G401 (cell line): ENCODE data around the gene GCGR. TPM values are rescaled to one million over a fixed set of nuclear protein-coding genes. Genes with fewer than 3 reads are reported as not detected.

ENCODE experiments used
- DNase-seq: peaks from one replicate; pipeline ENCODE4 v3.0.0-alpha.2; 2015; ENCODE audit warnings: low spot score
- in situ Hi-C: cut with HindIII; loops from 2 replicates; pipeline ENCODE4 v1.10.0; 2016; ENCODE audit warnings: low sequenced_read_pairs, mixed read lengths
- total RNA-seq: library from RNA; depleted of rRNA; stranded (reverse); fragments of >200 nt; shearing (Covaris generic); gene quantifications from 2 replicates; pipeline ENCODE4 v1.2.3, GENCODE V29; 2014

The GCGR gene
- total RNA-seq, 1 experiment from 2014 or later, result 0.61 TPM

DNA sequence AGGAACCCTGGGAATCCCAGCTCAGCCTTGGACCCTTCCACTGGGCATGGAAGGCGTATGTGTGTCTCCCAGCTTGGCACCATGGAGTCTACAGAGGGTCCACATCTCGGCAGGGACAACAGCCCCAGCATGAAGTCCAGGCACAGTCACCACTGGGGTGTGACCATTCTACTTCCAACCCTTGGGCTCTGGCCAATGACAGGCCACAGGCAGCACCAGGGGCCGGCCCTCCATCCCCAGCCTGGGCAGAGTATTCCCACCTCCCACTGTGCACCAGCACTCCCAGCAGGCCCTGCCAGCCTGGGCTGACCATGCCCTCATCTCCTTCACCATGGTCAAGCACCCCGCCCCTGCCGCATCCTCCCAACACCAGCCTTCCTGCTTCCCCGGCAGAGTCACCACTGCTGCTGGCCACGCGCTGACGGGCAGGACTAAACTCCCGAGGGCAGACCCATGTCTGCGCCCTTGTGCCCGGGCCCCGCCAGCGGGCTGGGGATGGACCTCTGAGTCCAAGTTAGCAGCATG, 40.4 kb downstream of the GCGR start:
- DNase-seq, result no peak
- in situ Hi-C loops, result no loop called here

DNA sequence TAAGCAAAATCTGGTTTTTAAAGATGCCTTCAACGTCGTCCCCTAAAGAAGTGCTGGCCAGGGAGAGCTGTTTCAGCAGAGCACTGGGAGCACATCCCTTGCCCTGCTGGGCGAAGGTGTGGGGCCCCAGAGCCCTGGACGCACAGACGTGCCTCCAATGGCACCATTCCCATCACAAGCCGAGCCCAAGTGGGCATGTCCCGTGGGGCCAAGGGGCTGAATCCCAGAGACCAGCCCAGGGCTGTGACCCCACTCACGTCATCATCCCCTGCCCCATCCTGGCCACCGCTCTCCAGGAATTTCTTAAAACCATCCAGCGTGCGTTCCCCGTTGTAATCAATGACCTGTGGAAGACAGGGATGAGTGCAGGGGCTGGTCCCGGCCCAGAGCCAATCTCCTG, 40.9 kb downstream of the GCGR start:
- DNase-seq, result no peak
- in situ Hi-C loops, result no loop called here

DNA sequence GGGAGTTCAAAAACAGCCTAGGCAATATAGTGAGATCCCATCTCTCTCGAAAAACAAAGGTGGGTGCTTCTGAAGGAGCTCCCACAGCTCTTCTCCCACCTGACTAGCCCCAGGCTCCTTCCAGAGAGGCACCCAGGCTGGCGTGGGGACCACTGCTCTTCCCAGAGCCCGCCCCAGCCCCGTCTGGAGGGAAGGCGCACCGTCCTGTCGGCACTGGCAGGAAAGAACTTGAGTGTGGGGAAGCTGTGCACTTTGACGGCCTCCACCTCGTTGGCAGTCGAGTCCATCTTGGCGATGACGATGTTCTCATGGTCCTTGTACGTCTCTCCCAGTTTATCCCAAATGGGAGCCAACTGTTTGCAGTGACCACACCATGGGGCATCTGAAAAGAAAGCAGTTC, 41.4 kb downstream of the GCGR start:
- DNase-seq, result no peak
- in situ Hi-C loops, result no loop called here

DNA sequence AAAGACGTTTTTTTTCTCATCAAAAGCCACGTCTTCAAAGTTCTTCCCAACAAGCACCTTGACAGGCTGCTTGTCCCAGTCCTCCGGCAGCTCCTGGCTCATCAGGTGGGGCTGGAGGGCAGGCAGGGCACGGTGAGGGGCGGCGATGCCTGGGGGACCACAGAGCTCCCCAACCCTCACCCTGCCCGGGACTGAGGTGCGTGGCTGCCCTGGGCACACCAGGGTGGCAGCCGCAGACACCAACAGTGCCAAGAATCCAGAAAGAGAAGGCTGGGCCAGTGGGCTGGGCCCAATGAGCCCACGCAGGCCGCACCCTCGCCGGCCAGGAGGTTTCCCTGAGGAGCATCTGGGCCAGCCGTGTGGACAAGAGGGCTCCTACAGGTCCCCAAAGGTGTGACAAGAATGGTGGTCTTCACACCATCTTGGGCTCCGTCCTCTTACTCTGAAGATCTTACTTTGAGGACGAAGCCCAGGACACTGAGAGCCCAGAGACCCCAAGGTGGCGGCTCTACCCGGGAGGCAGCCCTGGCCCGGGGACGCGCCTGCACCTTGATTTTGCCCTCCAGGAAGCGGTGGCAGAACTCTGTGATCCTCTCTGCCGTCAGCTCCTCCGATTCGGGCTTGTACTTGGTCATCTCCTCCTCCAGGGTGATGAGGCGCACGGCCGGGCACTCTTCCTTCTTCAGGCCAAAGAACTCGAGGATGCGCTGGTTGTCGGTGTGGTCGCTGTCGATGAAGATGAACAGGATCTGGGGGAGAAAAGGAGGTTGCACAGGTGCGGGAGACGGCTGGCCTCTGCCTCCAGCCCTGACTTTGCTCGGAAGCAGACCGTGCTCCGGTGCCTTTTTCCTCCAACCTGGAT, 42.2 kb downstream of the GCGR start:
- no peak for DNase-seq
- in situ Hi-C loops, result no loop called here

DNA sequence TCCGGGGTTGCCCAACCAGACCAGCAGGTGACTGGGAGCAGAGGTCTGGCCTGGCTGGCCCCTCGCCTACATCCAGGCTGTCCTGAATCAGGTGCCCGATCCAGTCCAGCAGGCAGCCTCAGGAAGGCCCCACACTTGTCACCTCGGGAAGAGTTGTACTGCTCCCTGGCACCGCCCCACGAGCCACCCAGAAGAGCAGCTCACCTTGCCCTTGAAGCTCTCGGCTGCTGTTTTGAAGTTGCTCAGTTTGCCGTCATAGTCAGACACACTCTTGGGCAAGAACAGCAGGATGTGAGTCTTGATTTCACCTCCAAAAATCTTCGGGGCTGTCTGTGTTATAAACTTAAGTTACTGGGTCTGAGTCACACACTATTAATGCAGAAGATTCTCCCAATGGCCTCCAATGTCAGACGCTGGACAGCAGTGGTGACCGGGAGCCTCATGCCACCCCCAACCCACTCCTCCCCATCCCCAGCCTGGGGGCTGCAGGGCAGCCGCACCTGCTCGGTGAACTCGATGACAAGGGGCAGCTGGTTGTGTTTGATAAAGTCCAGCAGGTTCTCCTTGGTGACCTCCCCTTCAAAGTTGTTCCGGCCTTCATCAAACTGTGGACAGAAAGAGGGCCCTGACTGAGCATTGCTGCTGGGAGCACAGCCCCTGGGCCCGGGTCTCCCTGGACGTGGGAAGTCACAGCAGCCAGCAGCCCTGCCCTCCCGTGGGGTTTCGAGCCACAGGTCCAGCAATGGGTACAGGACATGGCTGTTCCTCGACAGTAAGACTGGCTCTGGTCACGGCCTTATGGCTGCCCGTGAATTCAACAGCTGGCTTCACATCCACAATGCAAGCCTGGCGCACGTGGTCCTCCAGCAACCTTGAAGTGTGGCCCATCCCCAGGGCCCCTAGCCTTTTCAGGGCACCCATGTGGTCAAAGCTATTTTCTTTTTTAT, 43.1 kb downstream of the GCGR start:
- DNase-seq, result no peak
- in situ Hi-C loops, result no loop called here

DNA sequence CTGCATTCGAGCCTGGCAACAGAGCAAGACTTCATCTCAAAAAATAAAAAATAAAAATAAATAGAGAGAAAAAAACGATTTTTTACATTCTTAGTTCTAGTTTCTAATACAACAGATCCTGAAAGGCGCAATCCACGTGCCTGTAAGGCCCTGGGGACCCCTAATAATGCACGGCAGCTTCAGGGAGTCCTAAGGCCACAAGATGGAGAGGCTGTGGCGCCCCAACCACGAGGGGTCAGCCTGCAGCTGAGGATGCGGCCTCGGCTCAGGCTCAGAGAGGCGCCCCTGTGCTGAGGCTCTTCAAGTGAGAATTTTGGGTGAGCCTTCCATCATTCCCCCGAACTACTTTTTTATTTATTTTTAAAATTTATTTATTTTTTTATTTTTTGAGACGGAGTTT, 45.5 kb downstream of the GCGR start:
- in situ Hi-C loops, result no loop called here

DNA sequence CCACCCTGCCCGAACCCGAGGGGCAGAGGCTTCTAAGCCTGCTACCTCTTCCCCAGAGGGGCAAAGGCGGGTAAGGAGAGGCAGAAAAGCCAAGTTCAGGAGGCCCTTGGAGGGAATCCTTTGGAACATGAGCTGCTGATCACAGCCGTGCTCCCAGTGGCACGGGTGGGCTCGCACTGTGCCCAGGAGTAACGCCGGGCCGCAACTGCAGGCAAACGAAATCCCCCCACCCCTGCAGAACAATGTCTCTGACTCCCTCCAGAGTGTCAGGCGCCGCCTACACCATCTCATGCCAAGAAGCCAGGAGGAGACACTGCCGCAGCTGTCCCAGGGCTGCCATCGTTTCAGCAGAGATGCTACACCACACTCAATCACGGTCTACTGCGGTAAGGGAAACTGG, 47.5 kb downstream of the GCGR start:
- peak; percentile 44 for DNase-seq
- in situ Hi-C loops, result no loop called here

More for the DNA sequence above, 45.5 kb downstream of the GCGR start:
- no peak for DNase-seq

DNA sequence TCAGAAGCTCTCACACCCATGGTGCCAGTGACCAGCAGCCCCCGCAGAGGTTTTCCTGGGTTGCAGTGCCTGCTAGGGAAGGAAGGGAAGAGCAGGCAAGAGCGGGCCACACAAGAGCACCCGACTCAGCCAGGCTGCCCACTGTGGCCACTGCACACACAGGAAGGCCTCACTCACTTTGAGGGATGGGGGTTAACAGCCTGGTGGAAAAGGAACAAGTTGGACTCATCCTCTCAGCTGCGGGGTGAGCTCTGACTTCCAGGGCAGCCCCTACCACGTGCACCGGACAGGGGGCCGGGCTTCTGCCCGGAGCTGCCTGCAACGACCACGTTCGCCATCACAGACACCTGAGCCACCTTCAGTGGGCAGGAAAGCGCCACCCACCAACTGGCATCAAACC, 48.3 kb downstream of the GCGR start:
- in situ Hi-C loops, result no loop called here
- no peak for DNase-seq

DNA sequence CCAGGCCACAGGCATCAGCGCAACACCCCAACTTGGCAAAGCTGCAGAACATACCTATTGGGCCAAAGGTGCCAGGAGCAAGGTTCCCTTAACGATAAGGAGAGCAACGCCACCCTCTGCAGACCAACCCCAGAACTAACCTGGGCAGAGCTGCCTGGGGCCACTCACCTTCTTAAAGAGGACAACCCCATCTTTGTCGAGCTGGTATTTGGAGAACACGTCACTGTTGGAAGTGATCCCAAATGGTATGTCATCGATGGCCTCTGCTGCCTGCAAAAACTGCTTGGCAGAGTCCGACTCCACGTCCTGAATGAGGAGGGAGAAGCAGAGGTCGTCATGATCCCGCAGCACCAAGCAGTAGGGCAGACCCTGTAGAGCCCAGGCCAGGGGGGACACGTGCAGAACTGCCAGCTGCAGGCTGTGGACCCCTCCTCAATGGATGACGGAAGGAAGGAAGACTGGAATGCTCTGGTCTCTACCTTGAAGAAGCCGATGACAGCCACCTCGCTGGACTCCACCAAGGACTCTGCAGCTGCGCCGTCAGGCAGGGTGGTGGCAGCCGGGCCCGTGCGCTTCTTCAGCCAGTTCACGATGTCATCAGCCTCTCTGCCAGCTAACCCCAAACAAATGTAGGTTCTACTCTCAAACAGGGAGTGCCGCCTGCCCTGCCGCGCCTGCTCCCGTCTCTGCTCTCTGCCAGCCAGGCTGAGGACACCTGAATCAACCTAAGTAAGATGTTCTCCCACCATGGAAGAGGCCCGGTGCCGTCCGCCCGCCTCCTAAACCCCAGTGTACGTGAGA, 51.2 kb downstream of the GCGR start:
- in situ Hi-C loops, result no loop called here
- peak; percentile 80 for DNase-seq

DNA sequence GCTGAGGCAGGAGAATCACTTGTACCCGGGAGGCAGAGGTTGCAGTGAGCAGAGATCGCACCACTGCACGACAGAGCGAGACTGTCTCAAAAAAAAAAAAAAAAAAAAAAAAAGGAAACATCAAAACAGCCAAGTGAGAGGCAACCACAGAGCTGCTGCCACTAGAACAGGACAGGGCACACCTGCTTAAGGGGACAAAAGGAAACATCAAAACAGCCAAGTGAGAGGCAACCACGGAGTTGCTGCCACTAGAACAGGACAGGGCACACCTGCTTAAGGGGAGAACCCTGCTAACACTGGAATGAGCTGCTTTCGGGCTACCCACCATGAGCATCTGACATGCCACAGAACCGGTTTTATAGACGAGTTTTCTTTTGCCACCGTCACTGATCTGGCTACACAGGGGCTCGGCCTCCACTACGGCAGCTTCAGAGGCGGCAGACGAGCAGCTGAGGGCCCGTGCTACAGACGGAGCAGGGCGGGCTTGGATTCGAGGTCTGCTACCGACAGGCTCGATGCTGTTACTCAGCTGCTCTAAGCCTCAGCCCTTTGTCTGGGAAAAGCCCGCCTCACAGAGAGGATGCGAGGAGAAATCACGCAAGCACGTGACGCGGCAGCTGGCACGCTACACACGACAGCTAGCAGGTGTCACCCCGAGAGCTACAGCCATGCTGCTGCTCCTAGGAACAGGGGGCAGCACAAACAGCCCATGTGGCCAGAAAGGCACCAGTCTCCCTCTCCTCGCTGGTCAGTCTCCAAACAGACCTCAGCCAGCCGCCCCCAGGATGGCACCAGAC, 54.4 kb downstream of the GCGR start:
- DNase-seq, result no peak
- in situ Hi-C loops, result no loop called here

DNA sequence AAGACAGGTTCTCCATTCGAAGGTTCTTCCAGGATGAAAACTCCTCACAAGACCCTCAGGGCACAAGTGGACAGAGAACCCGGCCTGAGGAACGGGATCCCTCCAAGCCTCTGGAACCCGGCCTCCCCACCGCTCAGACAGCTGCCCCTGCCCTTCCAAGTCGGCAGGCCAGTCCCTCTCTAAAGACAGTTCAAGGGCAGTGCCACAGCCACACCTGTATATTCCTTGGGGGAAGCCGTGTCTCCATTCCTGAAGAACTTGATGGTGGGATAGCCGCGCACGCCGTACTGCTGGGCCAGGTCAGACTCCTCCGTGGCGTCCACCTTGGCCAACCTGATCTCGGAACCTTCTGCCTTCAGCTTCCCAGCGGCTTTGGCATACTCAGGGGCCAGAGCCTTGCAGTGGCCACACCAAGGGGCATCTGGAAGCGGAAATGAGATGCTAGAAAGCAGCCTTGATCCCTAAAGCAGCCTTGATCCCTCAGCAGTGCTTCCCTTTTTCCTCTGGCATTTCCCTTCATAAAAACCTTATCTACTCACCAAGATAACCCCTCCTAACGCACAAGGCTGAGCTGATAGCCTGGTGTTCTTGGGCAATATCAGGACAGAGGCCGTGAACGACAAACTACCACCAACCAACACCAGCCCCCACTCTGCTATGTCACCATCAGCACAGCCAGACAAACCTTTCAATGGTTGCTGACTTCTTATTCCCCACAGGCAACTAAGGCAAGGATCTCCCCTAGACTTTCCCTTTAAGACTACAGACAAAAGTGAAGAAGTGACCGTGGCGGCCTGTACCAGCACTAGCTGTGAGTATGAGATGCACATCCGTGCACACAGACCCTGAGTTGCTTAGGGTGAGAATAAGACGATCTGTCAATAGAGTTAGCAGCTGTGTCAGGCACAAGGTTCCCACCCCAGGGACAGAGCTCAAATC, 55.3 kb downstream of the GCGR start:
- no peak for DNase-seq
- in situ Hi-C loops, result no loop called here

DNA sequence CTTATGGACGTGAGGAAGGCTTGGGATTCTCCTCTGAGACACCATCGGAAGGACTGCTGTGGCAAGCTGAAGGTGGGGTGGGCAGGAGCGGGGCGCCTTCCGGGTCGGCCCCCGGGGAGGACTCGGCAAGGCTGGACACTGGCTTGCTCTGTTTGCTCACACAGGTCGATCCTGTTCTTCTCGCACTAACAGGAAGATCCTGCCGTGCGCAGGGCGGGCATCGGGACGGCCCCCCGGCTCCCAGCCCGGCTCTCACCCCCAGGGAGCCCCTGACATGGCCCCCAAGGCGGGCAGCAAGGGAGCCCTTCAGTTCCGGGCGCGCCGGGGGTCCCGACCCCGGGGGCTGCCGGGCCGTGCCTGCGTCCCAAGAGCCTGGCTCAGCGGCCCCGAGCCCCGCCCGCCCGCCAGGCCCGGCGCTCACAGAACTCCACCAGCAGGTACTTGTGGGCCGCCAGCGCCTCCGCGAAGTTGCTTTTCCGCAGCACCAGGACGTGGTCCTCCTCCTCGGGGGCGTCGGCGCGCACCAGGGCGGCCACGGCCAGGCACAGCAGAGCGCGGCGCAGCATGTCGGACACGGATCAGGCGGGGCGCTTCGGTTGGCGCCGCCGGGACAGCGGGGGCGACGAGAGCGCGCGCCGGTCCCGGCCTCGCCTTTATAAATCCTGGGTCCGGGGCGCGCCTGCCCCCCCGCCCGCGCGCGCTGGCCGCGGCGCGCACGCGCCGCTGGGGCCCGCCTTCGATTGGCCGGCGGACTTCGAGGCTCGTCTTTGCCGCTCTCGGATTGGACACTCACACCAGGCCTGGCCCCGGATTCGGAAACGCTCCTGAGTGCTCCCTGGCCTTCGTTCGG, 56.2 kb downstream of the GCGR start, which contains the start of gene P4HB:
TSS of gene P4HB (minus strand) at position 630 of the 850 bp plus-strand sequence. CDS start at position 566, 64 bp downstream.
- no peak for DNase-seq
- in situ Hi-C loops, result no loop called here

DNA sequence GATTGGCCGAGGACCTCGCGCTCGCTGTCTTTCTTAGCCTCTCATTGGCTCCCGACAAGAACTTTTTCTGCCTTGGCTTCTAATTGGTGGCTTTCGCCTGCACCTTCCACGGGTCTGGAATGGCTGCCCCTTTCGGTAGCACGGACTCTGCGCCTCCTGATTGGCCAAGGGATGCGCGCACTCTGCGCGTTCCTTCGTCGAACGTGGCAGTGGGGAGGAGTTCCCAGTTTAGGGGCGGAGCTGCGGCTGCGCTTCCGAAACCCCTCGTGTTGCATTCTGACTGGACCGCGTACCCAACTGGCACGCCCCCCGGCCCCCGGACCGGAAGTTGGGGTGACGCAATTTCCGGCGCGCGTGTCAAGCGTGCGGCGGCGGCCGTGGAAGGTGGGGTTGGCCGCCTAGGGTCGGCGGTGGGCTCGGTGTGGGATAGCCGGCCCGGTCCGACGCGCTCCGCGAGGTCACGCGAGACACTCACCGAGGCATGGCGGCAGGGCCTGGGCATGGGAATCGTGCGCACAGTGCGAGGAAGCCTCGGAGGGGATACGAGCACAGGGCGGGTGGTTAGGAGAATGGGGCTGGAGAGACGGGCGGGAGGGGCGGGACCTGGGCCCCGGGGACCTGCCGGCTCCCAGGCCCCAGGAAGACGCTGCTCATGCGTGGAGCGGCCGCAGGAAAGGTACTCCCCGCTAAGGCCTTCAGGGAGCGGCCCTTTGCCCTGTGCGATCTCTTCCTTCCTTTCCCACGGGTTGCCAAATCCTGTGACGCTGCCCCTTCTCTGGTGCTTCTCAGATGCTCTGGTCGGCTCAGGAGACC, 57.0 kb downstream of the GCGR start:
- peak; percentile 100 for DNase-seq
- in situ Hi-C loops, result no loop called here

DNA sequence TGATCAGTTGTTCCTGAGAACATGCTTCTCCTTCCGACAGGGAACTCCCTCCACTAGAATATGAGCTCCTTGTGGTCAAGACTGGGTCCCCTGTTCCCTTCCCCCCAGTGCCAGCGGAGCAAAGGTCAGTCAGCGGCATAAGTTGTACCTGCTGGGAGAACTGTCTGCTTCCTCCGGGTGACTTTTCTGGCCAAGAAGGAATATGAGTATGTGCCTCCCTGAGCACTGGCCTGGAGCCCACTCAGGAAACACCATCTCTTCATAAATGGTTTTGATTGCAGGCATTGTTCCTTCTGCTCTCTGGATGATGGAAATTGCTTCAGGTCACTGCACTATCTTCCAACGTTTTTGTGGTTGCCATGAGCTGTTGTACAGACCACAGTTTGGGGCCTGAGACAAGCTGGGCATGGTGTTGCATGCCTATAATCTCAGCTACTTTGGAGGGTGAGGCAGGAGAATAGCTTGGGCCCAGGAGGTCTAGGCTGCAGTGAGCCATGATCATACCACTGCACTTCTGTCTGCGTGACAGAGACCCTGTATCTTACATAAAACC, 59.2 kb downstream of the GCGR start:
- in situ Hi-C loops, result no loop called here
- DNase-seq, result no peak
